HEK293 (cell line): ENCODE data around the gene ADD2.

Experiments
- ZBTB1 ChIP-seq: fragments of 450-650 bp; formaldehyde crosslinking; IDR thresholded peaks from 2 replicates; pipeline ENCODE4 v1.5.1; 2016; ENCODE audit warnings: missing biosample characterization, missing genetic modification characterization
- ZBTB10 ChIP-seq: fragments of 450-650 bp; formaldehyde crosslinking; IDR thresholded peaks from 2 replicates; pipeline ENCODE4 v1.5.1; 2016; ENCODE audit warnings: missing biosample characterization, missing genetic modification characterization
- ZBTB17 ChIP-seq: fragments of 450-650 bp; formaldehyde crosslinking; IDR thresholded peaks from 2 replicates; pipeline ENCODE4 v1.5.1; 2016; ENCODE audit warnings: missing biosample characterization, missing genetic modification characterization
- ZBTB21 ChIP-seq: fragments of 450-650 bp; formaldehyde crosslinking; IDR thresholded peaks from 2 replicates; pipeline ENCODE4 v1.5.1; 2017; ENCODE audit warnings: missing biosample characterization, missing genetic modification characterization

GRCh38 chr2:70668432-70668831, 99.6 kb downstream of the ADD2 start:
- TF ChIP-seq ZBTB21 = no peak
- no peak for TF ChIP-seq ZBTB1 (tag by site-specific recombination)
- no peak for TF ChIP-seq ZBTB17 (tag by site-specific recombination)
- TF ChIP-seq ZBTB10 = no peak
